T-helper 17 cell (primary cell): ENCODE data around the gene SP4. TPM values are rescaled to one million over a fixed set of nuclear protein-coding genes. Genes with fewer than 3 reads are reported as not detected.
"Not testable (repeated sequence)": the region's sequence is repeated elsewhere in the genome, so short reads cannot be mapped to it uniquely, and the experiment has no call there.

Source experiments
- ATAC-seq: fragments of 150-1000 bp; cut with Tn5 transposase; 2 replicates; pipeline ENCODE4 v1.10.0; 2021; ENCODE audit warnings: mild to moderate bottlenecking, moderate library complexity
- DNase-seq, 3 donors: peaks; one replicate each; pipeline versions ENCODE4 v3.0.0 to v3.0.0-alpha.2; 2020 to 2021
- H3K9me3 ChIP-seq: one replicate; pipeline ENCODE4 v1.7.0; 2013; ENCODE audit warnings: low read length, mild to moderate bottlenecking; ENCODE audit not compliant: control insufficient read depth, poor library complexity, severe bottlenecking
- H3K27ac Mint-ChIP-seq: one replicate; pipeline ENCODE4 v1.8.0; 2022; ENCODE audit warnings: mild to moderate bottlenecking, moderate library complexity, mixed read lengths
- H3K27me3 Mint-ChIP-seq: one replicate; pipeline ENCODE4 v1.8.0; 2022; ENCODE audit warnings: mixed read lengths
- H3K36me3 Mint-ChIP-seq: one replicate; pipeline ENCODE4 v1.8.0; 2022; ENCODE audit warnings: low read depth, mixed read lengths
- H3K4me1 Mint-ChIP-seq: one replicate; pipeline ENCODE4 v1.8.0; 2022; ENCODE audit warnings: mild to moderate bottlenecking, mixed read lengths
- H3K4me3 Mint-ChIP-seq: one replicate; pipeline ENCODE4 v1.8.0; 2022; ENCODE audit warnings: mild to moderate bottlenecking, moderate library complexity, mixed read lengths
- total RNA-seq, 4 donors: library from RNA in 2 of 4; stranded (reverse) in 2 of 4; gene quantifications; one replicate each; pipeline ENCODE4 v1.2.3 and lab custom pipeline; 2022 to 2026

SP4 gene
- total RNA-seq, 2 donors from 2014 or later, result 31.9 to 35.9 TPM

DNA sequence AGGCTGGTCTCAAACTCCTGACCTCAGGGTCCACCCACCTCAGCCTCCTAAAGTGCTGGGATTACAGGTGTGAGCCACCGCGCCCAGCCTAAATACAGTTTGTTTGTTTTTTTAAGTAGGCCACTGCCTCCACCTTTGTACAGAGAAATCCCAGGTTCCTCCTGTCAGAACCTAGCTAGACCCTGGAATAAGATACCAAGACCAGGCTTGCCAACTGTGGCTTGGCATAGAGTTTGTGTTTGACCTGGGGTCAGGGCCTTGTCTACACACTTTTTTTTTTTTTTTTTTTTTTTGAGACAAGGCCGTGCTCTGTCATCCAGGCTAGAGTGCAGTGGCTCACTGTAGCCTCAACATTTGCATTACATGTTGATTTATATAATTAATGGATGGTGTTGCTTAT, 80.7 kb downstream of the SP4 start:
- H3K9me3 ChIP-seq, result peaks cover 4% of the 10 kb centered on the region
- Mint-ChIP-seq H3K27me3 (no peaks in the 10 kb centered on the region), H3K4me1 (peaks cover 2% of the 10 kb centered on the region), H3K27ac (no peak overlapping the region), H3K4me3 (no peak overlapping the region), H3K36me3 (peaks cover 3% of the 10 kb centered on the region)
- ATAC-seq (no peak), DNase-seq (no peak)

DNA sequence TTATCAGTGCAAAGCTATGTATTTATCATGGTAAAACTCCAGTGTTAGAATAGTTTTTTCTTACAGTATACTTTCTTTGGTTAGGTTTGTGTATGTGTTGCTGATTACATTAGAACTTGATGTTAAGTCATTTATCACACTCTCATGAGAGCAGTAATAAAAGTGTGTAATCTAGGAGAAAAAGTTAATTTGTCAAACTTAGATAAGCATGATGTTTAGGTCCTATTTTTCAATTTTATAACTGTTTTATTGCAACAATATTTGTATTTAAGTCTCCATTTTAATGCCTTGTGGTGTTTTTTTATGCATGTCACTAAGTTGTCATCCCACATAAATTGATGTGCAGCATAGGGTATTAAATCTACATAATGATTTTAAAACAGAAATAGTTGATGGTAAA, 86.2 kb downstream of the SP4 start:
- Mint-ChIP-seq H3K4me3 (no peak overlapping the region), H3K27me3 (no peaks in the 10 kb centered on the region), H3K27ac (no peak overlapping the region), H3K4me1 (peaks cover 4% of the 10 kb centered on the region), H3K36me3 (peaks cover 3% of the 10 kb centered on the region)
- no peak for DNase-seq
- H3K9me3 ChIP-seq, result no peaks in the 10 kb centered on the region
- no peak for ATAC-seq

DNA sequence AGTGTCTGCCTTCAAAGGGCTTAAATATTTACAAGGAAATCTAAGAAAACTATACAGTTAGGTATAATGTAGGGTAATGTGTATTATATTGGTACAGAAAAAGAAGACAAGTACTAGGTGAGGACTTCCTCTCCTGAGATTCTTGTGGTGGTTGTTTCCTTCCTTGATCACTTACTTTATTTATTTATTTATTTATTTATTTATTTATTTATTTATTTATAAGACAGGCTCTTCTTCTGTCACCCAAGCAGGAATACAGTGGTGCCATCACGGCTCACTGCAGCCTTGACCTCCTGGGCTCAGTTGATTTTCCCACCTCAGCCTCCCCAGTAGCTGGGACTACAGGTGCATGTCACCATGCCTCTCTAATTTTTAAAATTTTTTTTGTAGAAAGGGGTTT, 96.8 kb downstream of the SP4 start:
- H3K4me1 Mint-ChIP-seq, result peaks cover 2% of the 10 kb centered on the region
- no peak overlapping the region for H3K27ac Mint-ChIP-seq
- no peak overlapping the region for H3K4me3 Mint-ChIP-seq
- no peak for DNase-seq
- no peaks in the 10 kb centered on the region for H3K27me3 Mint-ChIP-seq
- ATAC-seq, result no peak
- no peaks in the 10 kb centered on the region for H3K9me3 ChIP-seq
- H3K36me3 Mint-ChIP-seq, result peaks cover 2% of the 10 kb centered on the region

DNA sequence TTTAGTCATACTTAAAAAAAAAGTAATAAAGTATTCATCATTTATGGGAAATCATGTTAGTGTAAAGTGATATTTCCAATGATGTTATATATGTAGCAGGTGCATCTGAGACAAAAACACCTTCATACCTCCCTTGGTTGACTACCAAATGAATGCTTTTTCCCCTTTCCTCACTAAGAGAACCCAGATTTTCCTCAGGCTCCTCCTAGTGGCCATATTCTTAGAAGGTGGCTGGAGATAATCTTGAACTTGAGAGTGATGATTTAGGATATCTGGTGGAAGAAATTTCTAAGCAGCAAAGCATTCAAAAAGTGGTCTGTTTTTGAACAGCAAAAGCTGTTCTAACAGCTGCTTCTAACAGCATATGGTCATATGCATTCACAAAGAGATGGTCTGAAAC, 98.1 kb downstream of the SP4 start:
- Mint-ChIP-seq H3K4me1 (peaks cover 2% of the 10 kb centered on the region), H3K4me3 (no peak overlapping the region), H3K27ac (no peak overlapping the region), H3K36me3 (peaks cover 2% of the 10 kb centered on the region), H3K27me3 (no peaks in the 10 kb centered on the region)
- no peak for ATAC-seq
- no peaks in the 10 kb centered on the region for H3K9me3 ChIP-seq
- DNase-seq, result no peak

DNA sequence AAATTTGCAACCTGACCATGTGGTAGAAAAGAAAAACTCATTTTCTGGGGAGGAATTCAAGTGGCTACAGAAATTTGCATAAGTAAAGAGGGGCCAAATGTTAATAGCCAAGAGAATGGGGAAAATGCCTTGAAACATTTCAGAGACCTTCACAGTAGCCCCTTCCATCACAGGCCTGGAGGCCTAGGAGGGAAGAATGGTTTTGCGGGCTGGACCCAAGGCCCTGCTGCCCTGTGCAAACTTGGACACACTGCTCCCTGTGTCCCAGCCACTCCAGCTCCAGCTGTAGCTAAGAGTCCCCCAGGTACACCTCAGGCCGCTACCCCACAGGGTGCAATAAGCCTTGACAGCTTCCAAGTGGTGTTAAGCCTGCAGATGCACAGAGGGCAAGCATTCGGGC, 98.6 kb downstream of the SP4 start:
- H3K36me3 Mint-ChIP-seq, result peaks cover 2% of the 10 kb centered on the region
- H3K27me3 Mint-ChIP-seq, result no peaks in the 10 kb centered on the region
- no peak overlapping the region for H3K4me3 Mint-ChIP-seq
- no peak overlapping the region for H3K27ac Mint-ChIP-seq
- ATAC-seq (no peak), DNase-seq (no peak)
- peaks cover 2% of the 10 kb centered on the region for H3K4me1 Mint-ChIP-seq
- no peaks in the 10 kb centered on the region for H3K9me3 ChIP-seq

DNA sequence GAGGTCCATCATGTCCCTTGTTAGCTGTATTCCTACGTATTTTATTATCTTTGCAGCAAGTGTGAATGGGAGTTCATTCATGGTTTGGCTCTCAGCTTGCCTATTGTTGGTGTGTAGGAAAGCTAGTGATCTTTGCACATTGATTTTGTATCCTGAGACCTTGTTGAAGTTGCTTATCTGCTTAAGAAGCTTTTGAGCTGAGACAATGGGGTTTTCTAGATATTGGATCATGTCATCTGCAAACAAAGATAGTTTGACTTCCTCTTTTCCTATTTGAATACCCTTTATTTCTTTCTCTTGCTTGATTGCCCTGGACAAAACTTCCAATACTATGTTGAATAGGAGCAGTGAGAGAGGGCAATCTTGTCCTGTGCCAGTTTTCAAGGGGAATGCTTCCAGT, 104.6 kb downstream of the SP4 start:
- H3K4me3 Mint-ChIP-seq, H3K9me3 ChIP-seq, H3K27ac Mint-ChIP-seq, H3K36me3 Mint-ChIP-seq, H3K4me1 Mint-ChIP-seq, DNase-seq, ATAC-seq, H3K27me3 Mint-ChIP-seq: not testable (repeated sequence)

DNA sequence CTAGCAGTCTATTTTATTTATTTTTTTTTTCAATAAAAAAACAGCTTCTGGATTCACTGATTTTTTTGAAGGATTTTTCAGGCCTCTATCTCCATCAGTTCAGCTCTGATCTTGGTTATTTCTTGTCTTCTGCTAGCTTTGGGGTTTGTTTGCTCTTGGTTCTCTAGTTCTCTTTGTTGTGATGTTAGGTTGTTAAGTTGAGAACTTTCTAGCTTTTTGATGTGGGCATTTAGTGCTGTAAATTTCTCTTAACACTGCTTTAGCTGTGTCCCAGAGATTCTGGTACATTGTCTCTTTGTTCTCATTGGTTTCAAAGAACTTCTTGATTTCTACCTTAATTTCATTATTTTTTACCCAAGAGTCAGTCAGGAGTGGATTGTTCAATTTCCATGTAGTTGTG, 105.8 kb downstream of the SP4 start:
- not testable (repeated sequence) for H3K27ac Mint-ChIP-seq, ATAC-seq, H3K27me3 Mint-ChIP-seq, H3K9me3 ChIP-seq, DNase-seq, H3K36me3 Mint-ChIP-seq, H3K4me1 Mint-ChIP-seq, H3K4me3 Mint-ChIP-seq

DNA sequence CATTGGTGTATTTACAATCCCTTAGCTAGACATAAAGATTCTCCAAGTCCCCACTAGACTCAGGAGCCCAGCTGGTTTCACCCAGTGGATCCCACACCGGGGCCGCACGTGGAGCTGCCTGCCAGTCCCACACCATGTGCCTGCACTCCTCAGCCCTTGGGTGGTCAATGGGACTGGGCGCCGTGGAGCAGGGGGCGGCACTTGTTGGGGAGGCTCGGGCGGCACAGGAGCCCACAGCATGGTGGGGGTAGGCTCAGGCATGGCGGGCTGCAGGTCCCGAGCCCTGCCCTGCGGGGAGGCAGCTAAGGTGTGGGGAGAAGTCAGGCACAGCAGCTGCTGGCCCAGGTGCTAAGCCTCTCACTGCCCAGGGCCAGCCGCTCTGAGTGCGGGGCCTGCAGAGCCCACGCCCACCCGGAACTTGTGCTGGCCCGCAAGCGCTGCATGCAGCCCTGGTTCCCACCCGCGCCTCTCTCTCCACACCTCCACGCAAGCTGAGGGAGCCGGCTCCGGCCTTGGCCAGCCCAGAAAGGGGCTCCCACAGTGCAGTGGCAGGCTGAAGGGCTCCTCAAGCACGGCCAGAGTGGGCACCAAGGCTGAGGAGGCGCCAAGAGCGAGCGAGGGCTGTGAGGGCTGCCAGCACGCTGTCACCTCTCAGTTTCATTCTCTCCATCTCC, 108.7 kb downstream of the SP4 start:
- ATAC-seq, H3K4me3 Mint-ChIP-seq, H3K27ac Mint-ChIP-seq: not testable (repeated sequence)

DNA sequence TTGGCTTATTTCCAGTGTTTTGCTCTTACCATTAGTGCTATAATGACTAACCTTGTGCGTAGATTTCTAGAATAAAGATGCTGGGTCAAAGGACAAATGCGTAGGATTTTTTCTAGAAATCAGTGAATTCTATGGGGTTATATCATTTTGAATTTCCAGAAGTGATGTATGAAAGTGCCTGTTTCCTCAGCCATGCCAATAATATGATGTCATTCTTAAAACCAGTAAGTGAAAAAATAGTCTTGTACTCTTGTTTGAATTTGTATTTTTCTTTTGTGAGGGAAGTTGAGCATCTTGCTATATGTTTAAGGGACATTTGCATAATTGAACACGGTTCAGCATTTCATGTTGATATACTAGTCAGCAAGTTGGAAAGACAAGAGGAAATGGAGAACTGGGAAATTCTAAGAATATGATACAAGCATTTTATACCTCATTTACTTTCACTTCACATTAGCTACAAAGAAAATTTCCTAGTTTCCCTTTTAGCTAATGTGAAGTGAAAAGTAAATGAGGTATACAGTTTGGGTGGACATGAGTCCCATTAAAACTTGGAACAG, 111.1 kb downstream of the SP4 start:
- Mint-ChIP-seq H3K27ac (no peak overlapping the region), H3K4me3 (no peak overlapping the region), H3K36me3 (peaks cover 3% of the 10 kb centered on the region), H3K4me1 (peaks cover 5% of the 10 kb centered on the region), H3K27me3 (peaks cover 46% of the 10 kb centered on the region)
- no peak for DNase-seq
- ATAC-seq, result no peak
- no peaks in the 10 kb centered on the region for H3K9me3 ChIP-seq

More for the DNA sequence above, 108.7 kb downstream of the SP4 start:
- not testable (repeated sequence) for H3K36me3 Mint-ChIP-seq, H3K9me3 ChIP-seq, DNase-seq, H3K4me1 Mint-ChIP-seq
- peaks cover 27% of the 10 kb centered on the region for H3K27me3 Mint-ChIP-seq

DNA sequence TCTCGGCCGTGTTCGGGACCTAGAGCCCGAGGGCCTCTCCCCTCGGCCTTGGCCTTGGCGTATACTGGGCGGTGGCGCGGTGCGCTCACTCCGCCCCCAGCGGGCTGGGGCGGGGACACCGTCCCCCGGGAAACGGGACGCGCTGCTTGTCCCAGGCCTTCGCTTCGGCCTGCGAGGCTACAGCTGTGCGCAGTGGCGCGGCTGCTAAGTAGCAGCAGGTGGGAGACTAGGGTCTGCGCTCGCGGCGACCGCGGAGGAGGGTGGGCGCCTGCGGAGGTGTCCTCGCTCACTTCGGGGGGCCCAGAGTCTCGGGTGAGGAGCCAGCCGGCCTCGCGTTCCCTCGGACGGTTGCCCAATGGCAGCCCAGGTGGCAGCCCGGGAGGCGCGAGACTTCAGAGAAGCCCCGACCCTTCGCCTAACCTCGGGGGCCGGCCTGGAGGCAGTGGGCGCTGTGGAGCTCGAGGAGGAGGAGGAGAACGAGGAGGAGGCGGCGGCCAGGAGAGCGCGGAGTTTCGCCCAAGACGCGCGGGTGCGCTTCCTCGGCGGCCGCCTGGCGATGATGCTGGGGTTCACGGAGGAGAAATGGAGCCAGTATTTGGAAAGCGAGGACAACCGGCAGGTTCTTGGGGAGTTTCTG, 115.1 kb downstream of the SP4 start, which contains the start of gene DNAH11:
Gene DNAH11, plus strand, starts transcription at position 149 of the 637 bp plus-strand sequence. Its CDS starts 207 bp downstream, at position 356.
- ATAC-seq (no peak), DNase-seq (no peak)
- peaks cover 7% of the 10 kb centered on the region for H3K36me3 Mint-ChIP-seq

DNA sequence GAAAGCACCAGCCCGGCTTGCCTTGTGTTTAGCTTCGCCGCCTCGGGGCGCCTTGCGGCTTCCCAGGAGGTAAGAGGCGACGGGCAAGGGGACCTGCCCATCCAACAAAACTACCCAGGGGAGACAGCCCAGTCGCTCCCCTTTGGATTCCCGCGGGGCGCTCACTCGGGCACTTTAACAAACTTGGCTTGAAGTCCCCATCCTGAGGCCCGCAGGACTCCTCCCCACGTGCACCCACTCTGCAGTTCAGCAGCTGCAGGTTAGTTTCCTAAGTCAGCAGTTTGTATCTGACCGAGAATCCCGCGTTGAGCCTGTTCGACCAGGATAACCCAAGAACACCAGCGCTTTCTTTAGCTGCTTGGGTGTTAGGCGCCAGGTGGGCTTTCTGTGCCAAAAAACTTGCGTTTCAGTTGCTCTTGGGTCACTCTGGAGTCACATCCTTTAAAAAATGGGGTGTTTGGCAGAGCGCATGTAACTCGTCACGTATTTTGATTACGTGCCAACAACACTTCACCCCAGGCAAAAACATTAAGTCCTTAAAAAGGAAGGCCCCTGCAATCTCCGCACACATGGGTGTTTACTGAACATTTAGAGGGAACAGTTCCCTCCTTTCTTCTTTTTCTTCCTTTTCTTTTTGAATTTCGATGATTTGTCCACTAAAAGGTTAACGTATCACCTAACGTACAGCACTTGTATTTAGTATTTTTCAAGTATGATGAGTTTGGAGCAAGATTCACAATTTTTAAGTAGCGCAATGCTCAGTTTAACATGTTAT, 115.8 kb downstream of the SP4 start:
- H3K9me3 ChIP-seq, result no peaks in the 10 kb centered on the region
- H3K27me3 Mint-ChIP-seq, result peaks cover 73% of the 10 kb centered on the region
- H3K27ac Mint-ChIP-seq, result no peak overlapping the region
- H3K36me3 Mint-ChIP-seq, result peaks cover 7% of the 10 kb centered on the region
- DNase-seq (no peak), ATAC-seq (no peak)
- H3K4me1 Mint-ChIP-seq, result peaks cover 7% of the 10 kb centered on the region
- H3K4me3 Mint-ChIP-seq, result peak overlapping the region; percentile 80

More for the DNA sequence above, 115.1 kb downstream of the SP4 start, which contains the start of gene DNAH11:
- peaks cover 73% of the 10 kb centered on the region for H3K27me3 Mint-ChIP-seq
- peak within 1 kb of the TSS; percentile 80 for H3K4me3 Mint-ChIP-seq
- peaks cover 7% of the 10 kb centered on the region for H3K4me1 Mint-ChIP-seq
- no peak within 1 kb of the TSS for H3K27ac Mint-ChIP-seq
- H3K9me3 ChIP-seq, result no peaks in the 10 kb centered on the region

DNA sequence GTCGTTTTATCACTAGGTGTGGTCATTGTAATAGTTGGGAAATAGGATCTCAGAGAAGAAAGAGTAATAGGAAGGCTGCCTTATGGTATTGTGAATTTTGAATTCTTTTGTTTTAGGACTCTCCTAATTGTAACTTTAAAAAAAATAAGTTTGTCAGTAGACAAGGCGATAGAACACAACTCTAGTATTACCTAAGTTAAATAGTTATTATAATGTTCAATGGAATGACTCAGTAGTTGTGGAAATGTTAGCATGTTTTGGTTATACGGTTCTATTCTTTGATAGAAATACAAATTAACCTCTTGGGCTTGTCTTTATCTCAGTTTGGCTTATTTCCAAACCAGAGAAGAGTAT, 116.4 kb downstream of the SP4 start:
- Mint-ChIP-seq H3K4me3 (peak overlapping the region; percentile 80), H3K4me1 (peaks cover 7% of the 10 kb centered on the region), H3K36me3 (peaks cover 7% of the 10 kb centered on the region), H3K27me3 (peaks cover 79% of the 10 kb centered on the region), H3K27ac (no peak overlapping the region)
- no peak for ATAC-seq
- no peaks in the 10 kb centered on the region for H3K9me3 ChIP-seq
- no peak for DNase-seq

DNA sequence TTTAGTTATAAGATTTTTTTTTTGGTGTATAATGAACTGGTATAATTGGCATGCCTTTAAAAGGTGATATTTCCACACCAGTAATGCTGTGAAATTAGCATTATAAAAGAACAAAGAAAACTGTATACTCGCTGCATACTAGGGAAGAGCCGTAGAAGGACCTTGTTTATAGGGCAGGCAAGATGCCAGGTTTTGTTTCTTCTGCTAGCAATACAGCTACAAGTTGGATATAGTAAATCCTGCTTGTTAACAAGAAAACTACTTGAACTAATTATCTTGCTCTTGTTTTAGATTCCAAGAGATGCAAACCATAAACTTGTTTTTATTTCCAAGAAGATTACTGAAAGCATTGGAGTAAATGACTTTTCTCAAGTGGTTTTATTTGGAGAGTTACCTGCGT, 116.8 kb downstream of the SP4 start:
- peaks cover 7% of the 10 kb centered on the region for H3K36me3 Mint-ChIP-seq

More for the DNA sequence above, 116.8 kb downstream of the SP4 start:
- no peak overlapping the region for H3K4me3 Mint-ChIP-seq
- peaks cover 7% of the 10 kb centered on the region for H3K4me1 Mint-ChIP-seq
- no peak for ATAC-seq
- peaks cover 78% of the 10 kb centered on the region for H3K27me3 Mint-ChIP-seq
- no peak overlapping the region for H3K27ac Mint-ChIP-seq
- H3K9me3 ChIP-seq, result no peaks in the 10 kb centered on the region
- no peak for DNase-seq
